GM23338 (cell line): ENCODE measurements around the gene EVC2. TPM values are rescaled to one million over a fixed set of nuclear protein-coding genes. Genes with fewer than 3 reads are reported as not detected.

ENCODE experiments used
- ATAC-seq: fragments of 200-7000 bp; cut with Tn5 transposase; 3 replicates; pipeline ENCODE4 v1.9.1; 2020
- DNase-seq: peaks from one replicate; pipeline ENCODE4 v3.0.0-alpha.2; 2015; ENCODE audit warnings: low spot score
- H2AFZ ChIP-seq: fragments of 200-600 bp; sonication (generic); 2 replicates; pipeline ENCODE4 v1.8.0; 2016; ENCODE audit warnings: antibody characterized with exemption, mild to moderate bottlenecking, moderate library complexity
- H3F3A ChIP-seq: fragments of 200-600 bp; sonication (generic); replicated peaks from 2 replicates; pipeline ENCODE4 v1.8.0; 2017; ENCODE audit warnings: antibody characterized with exemption, mixed run types, low read depth
- H3K27ac ChIP-seq: fragments of 200-600 bp; sonication (generic); 2 replicates; pipeline ENCODE4 v1.6.1; 2016; ENCODE audit warnings: low read depth
- H3K27me3 ChIP-seq: fragments of 200-600 bp; sonication (generic); 2 replicates; pipeline ENCODE4 v1.8.0; 2016; ENCODE audit warnings: mild to moderate bottlenecking, mixed run types, moderate library complexity; ENCODE audit not compliant: insufficient read depth
- H3K36me3 ChIP-seq: fragments of 200-600 bp; sonication (generic); 2 replicates; pipeline ENCODE4 v1.8.0; 2016; ENCODE audit warnings: mild to moderate bottlenecking; ENCODE audit not compliant: insufficient read depth
- H3K4me1 ChIP-seq: fragments of 200-600 bp; sonication (generic); 2 replicates; pipeline ENCODE4 v1.8.0; 2016; ENCODE audit warnings: mild to moderate bottlenecking, moderate library complexity; ENCODE audit not compliant: insufficient read depth
- H3K4me2 ChIP-seq: fragments of 200-600 bp; sonication (generic); 2 replicates; pipeline ENCODE4 v1.7.1; 2017; ENCODE audit warnings: mixed run types
- H3K4me3 ChIP-seq: fragments of 200-600 bp; sonication (generic); 2 replicates; pipeline ENCODE4 v1.6.1; 2016; ENCODE audit warnings: mixed run types
- H3K79me2 ChIP-seq: fragments of 200-600 bp; sonication (generic); replicated peaks from 2 replicates; pipeline ENCODE4 v1.8.0; 2017; ENCODE audit warnings: mild to moderate bottlenecking; ENCODE audit not compliant: insufficient read depth
- H3K9me2 ChIP-seq: fragments of 200-600 bp; sonication (generic); 2 replicates; pipeline ENCODE4 v1.8.0; 2017; ENCODE audit not compliant: insufficient read depth
- H4K20me1 ChIP-seq: fragments of 200-600 bp; sonication (generic); replicated peaks from 2 replicates; pipeline ENCODE4 v1.8.0; 2017; ENCODE audit warnings: mild to moderate bottlenecking; ENCODE audit not compliant: insufficient read depth
- H3K27ac Mint-ChIP-seq: 2 replicates; pipeline ENCODE4 v1.8.0; 2020; ENCODE audit warnings: inconsistent platforms, mild to moderate bottlenecking, moderate library complexity, mixed read lengths
- H3K27me3 Mint-ChIP-seq: 3 replicates; pipeline ENCODE4 v1.8.0; 2022; ENCODE audit warnings: low read depth, mild to moderate bottlenecking, moderate library complexity, mixed read lengths, inconsistent platforms; ENCODE audit not compliant: insufficient read depth, poor library complexity
- H3K36me3 Mint-ChIP-seq: 3 replicates; pipeline ENCODE4 v1.8.0; 2021; ENCODE audit warnings: low read depth, mild to moderate bottlenecking, inconsistent platforms, moderate library complexity, mixed read lengths
- H3K4me1 Mint-ChIP-seq: 3 replicates; pipeline ENCODE4 v1.8.0; 2020; ENCODE audit warnings: mild to moderate bottlenecking, inconsistent platforms, mixed read lengths
- H3K4me3 Mint-ChIP-seq: 3 replicates; pipeline ENCODE4 v1.8.0; 2021; ENCODE audit warnings: moderate library complexity, mild to moderate bottlenecking, inconsistent platforms, mixed read lengths
- H3K9me3 Mint-ChIP-seq: 3 replicates; pipeline ENCODE4 v1.8.0; 2020; ENCODE audit warnings: moderate library complexity, mild to moderate bottlenecking, inconsistent platforms, mixed read lengths
- CREB1 ChIP-seq: fragments of 250-450 bp; sonication (Bioruptor Pico); IDR thresholded peaks from 2 replicates; pipeline ENCODE4 v1.5.0; 2020; ENCODE audit warnings: low read depth, mild to moderate bottlenecking, moderate library complexity
- CTCF ChIP-seq, 2 experiments: fragments of 200-600 bp in 1 of 2; sonication (generic) in 1 of 2; conservative IDR thresholded peaks; 2 replicates each; pipeline versions ENCODE4 v1.5.1 to v1.6.1; 2016 to 2017; ENCODE audit warnings: antibody characterized with exemption in 2 of 2, low read depth in 2 of 2, mild to moderate bottlenecking in 2 of 2, moderate library complexity in 1 of 2
- ETS1 ChIP-seq: IDR thresholded peaks from 2 replicates; pipeline ENCODE4 v1.6.1; 2016; ENCODE audit warnings: antibody characterized with exemption
- EZH2 ChIP-seq: fragments of 200-600 bp; sonication (generic); IDR thresholded peaks from one replicate; pipeline ENCODE4 v1.8.0; 2017; ENCODE audit warnings: antibody characterized with exemption, mild to moderate bottlenecking, low read depth; ENCODE audit not compliant: unreplicated experiment
- EZH2phosphoT487 ChIP-seq: fragments of 200-600 bp; sonication (generic); IDR thresholded peaks from one replicate; pipeline ENCODE4 v1.8.1; 2018; ENCODE audit warnings: antibody characterized with exemption; ENCODE audit not compliant: unreplicated experiment
- JUNB ChIP-seq: IDR thresholded peaks from one replicate; pipeline ENCODE4 v1.6.1; 2016; ENCODE audit warnings: antibody characterized with exemption; ENCODE audit not compliant: unreplicated experiment
- POLR2AphosphoS5 ChIP-seq: IDR thresholded peaks from 2 replicates; pipeline ENCODE4 v1.6.1; 2016; ENCODE audit warnings: antibody characterized with exemption, low read depth
- REST ChIP-seq: IDR thresholded peaks from one replicate; pipeline ENCODE4 v1.6.1; 2018; ENCODE audit warnings: antibody characterized with exemption; ENCODE audit not compliant: unreplicated experiment
- STAT1 ChIP-seq: IDR thresholded peaks from one replicate; pipeline ENCODE4 v1.6.1; 2016; ENCODE audit warnings: antibody characterized with exemption; ENCODE audit not compliant: unreplicated experiment
- ZNF114 ChIP-seq: fragments of 250-450 bp; sonication (Bioruptor Pico); IDR thresholded peaks from 2 replicates; pipeline ENCODE4 v1.5.0; 2020; ENCODE audit warnings: mild to moderate bottlenecking, moderate library complexity
- ZNF331 ChIP-seq: fragments of 250-450 bp; sonication (Bioruptor Pico); IDR thresholded peaks from 2 replicates; pipeline ENCODE4 v1.5.0; 2020; ENCODE audit warnings: low read depth, mild to moderate bottlenecking, moderate library complexity
- ZNF462 ChIP-seq: fragments of 250-450 bp; sonication (Bioruptor Pico); IDR thresholded peaks from 2 replicates; pipeline ENCODE4 v1.5.0; 2020; ENCODE audit warnings: mild to moderate bottlenecking, moderate library complexity
- polyA plus RNA-seq: library from polyadenylated mRNA; unstranded; fragments of >200 nt; fragmentation: Nextera tagmentation; extraction: Ambion mirVana; gene quantifications from 2 replicates; pipeline ENCODE4 v1.2.1, GENCODE V29; 2016
- total RNA-seq: library from RNA; depleted of rRNA; stranded (reverse); fragments of >200 nt; shearing (Covaris generic); gene quantifications from 2 replicates; pipeline ENCODE4 v1.2.3, GENCODE V29; 2014

The EVC2 gene
- total and polyA plus RNA-seq, 2 experiments from 2014 or later: 3.4 to 11.5 TPM

DNA sequence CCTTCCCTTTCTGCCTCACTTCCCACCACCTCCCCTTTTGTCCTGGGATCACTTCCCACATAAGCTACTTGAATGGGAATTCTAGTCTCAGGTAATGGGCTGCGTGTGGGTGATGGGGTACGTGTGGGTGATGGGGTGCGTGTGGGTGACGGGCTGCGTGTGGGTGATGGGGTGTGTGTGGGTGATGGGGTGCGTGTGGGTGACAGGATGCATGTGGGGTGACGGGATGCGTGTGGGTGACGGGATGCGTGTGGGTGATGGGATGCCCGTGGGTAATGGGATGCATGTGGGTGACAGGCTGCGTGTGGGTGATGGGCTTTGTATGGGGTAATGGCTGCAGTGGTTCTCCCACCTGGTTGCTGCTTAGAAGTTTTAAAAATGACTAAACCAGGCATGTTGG lies 43.6 kb downstream of the EVC2 start (continued):
- TF ChIP-seq REST: no peak
- TF ChIP-seq EZH2phosphoT487: no peak
- TF ChIP-seq ETS1: no peak
- no peak for TF ChIP-seq CREB1
- TF ChIP-seq EZH2: no peak
- TF ChIP-seq ZNF331 (CRISPR knock-in tag): no peak
- no peak for TF ChIP-seq CTCF (conservative IDR thresholded peaks at IDR 0.05; ENCODE audit: low read depth in 2 of 2)
- no peak for TF ChIP-seq JUNB
- no peak for TF ChIP-seq POLR2AphosphoS5
- TF ChIP-seq STAT1: no peak

GRCh38 chr4:5662555-5662954 lies 45.8 kb downstream of the EVC2 start:
- no peak for ATAC-seq
- Histone ChIP-seq H3K36me3 (0 out of 2 replicates have a peak, but pooled peaks cover 6% of the 10 kb centered on the region), H3K27ac (no peak overlapping the region), H3K4me3 (no peak overlapping the region), H3K27me3 (no peaks in the 10 kb centered on the region), H3K79me2 (no peaks in the 10 kb centered on the region), H2AFZ (no peak overlapping the region), H3F3A (no peaks in the 10 kb centered on the region), H4K20me1 (no peaks in the 10 kb centered on the region; the same call in 1 of the 2 replicates), H3K9me2 (no peaks in the 10 kb centered on the region), H3K4me2 (no peak overlapping the region), H3K4me1 (no peaks in the 10 kb centered on the region)
- H3K4me3 Mint-ChIP-seq: no peak overlapping the region
- H3K27me3 Mint-ChIP-seq: peaks cover 2% of the 10 kb centered on the region
- peaks cover 26% of the 10 kb centered on the region for H3K36me3 Mint-ChIP-seq
- peaks cover 3% of the 10 kb centered on the region; the same call in 2 of the 3 replicates for H3K9me3 Mint-ChIP-seq
- no peaks in the 10 kb centered on the region for H3K4me1 Mint-ChIP-seq
- H3K27ac Mint-ChIP-seq: no peak overlapping the region
- no peak for DNase-seq
- TF ChIP-seq ZNF462: no peak
- TF ChIP-seq ZNF114: no peak
